ENCODE measurements around the gene EMCN.

EMCN gene

GRCh38 chr4:100486496-100486895 lies 31.3 kb downstream of the EMCN start:
- no peak for DNase-seq (ENCODE audit: low spot score)
- in situ Hi-C loops (cut with MboI; ENCODE audit: low sequenced_read_pairs, unreplicated experiment), result no loop called here
- no peak for TF ChIP-seq CTCF (IDR thresholded peaks at IDR 0.05; ENCODE audit: borderline replicate concordance, control extremely low read depth, extremely low read depth, insufficient read depth, missing control alignments)

GRCh38 chr4:100483796-100484195 lies 34.0 kb downstream of the EMCN start:
- no peak for TF ChIP-seq CTCF (IDR thresholded peaks at IDR 0.05; ENCODE audit: borderline replicate concordance, control extremely low read depth, extremely low read depth, insufficient read depth, missing control alignments)
- in situ Hi-C loops (cut with MboI; ENCODE audit: low sequenced_read_pairs, unreplicated experiment), result no loop called here
- DNase-seq (ENCODE audit: low spot score), result no peak

- TF ChIP-seq CTCF (IDR thresholded peaks at IDR 0.05; ENCODE audit: borderline replicate concordance, control extremely low read depth, extremely low read depth, insufficient read depth, missing control alignments), result no peak
- DNase-seq (ENCODE audit: low spot score), result no peak
- in situ Hi-C loops (cut with MboI; ENCODE audit: low sequenced_read_pairs, unreplicated experiment), result no loop called here
These were observed 37.9 kb downstream of the EMCN start for GRCh38 chr4:100479971-100480370.

- in situ Hi-C loops (cut with MboI; ENCODE audit: low sequenced_read_pairs, unreplicated experiment), result no loop called here
- no peak for TF ChIP-seq CTCF (IDR thresholded peaks at IDR 0.05; ENCODE audit: borderline replicate concordance, control extremely low read depth, extremely low read depth, insufficient read depth, missing control alignments)
- DNase-seq (ENCODE audit: low spot score), result no peak
These were observed 48.3 kb downstream of the EMCN start for GRCh38 chr4:100469555-100469954.

GRCh38 chr4:100466501-100466900 lies 51.3 kb downstream of the EMCN start:
- TF ChIP-seq CTCF (IDR thresholded peaks at IDR 0.05; ENCODE audit: borderline replicate concordance, control extremely low read depth, extremely low read depth, insufficient read depth, missing control alignments), result no peak
- no peak for DNase-seq (ENCODE audit: low spot score)
- in situ Hi-C loops (cut with MboI; ENCODE audit: low sequenced_read_pairs, unreplicated experiment), result no loop called here

GRCh38 chr4:100461807-100462605 lies 55.8 kb downstream of the EMCN start:
- in situ Hi-C loops (cut with MboI; ENCODE audit: low sequenced_read_pairs, unreplicated experiment), result no loop called here
- no peak for DNase-seq (ENCODE audit: low spot score)
- TF ChIP-seq CTCF (IDR thresholded peaks at IDR 0.05; ENCODE audit: borderline replicate concordance, control extremely low read depth, extremely low read depth, insufficient read depth, missing control alignments), result no peak
